ENCODE results near the gene HNMT.

Gene HNMT

GRCh38 chr2:137950238-137950637, 14.0 kb upstream of the HNMT start:
- in situ Hi-C loops (cut with MboI; ENCODE audit: low pct_unique_long_range_greater_than_20kb, low sequenced_read_pairs, unreplicated experiment) = no loop called here
- DNase-seq (ENCODE audit: low spot score) = no peak
- TF ChIP-seq CTCF (IDR thresholded peaks at IDR 0.05; ENCODE audit: extremely low read depth, insufficient read depth, missing control alignments) = no peak

- in situ Hi-C loops (cut with MboI; ENCODE audit: low pct_unique_long_range_greater_than_20kb, low sequenced_read_pairs, unreplicated experiment) = no loop called here
- DNase-seq (ENCODE audit: low spot score) = no peak
- no peak for TF ChIP-seq CTCF (IDR thresholded peaks at IDR 0.05; ENCODE audit: extremely low read depth, insufficient read depth, missing control alignments)
Measured at GRCh38 chr2:137951586-137951985, 12.7 kb upstream of the HNMT start.

- no peak for TF ChIP-seq CTCF (IDR thresholded peaks at IDR 0.05; ENCODE audit: extremely low read depth, insufficient read depth, missing control alignments)
- in situ Hi-C loops (cut with MboI; ENCODE audit: low pct_unique_long_range_greater_than_20kb, low sequenced_read_pairs, unreplicated experiment) = no loop called here
- DNase-seq (ENCODE audit: low spot score) = no peak
Measured at GRCh38 chr2:137952586-137953129, 11.6 kb upstream of the HNMT start.

GRCh38 chr2:137955536-137955935, 8.7 kb upstream of the HNMT start:
- DNase-seq (ENCODE audit: low spot score) = no peak
- no peak for TF ChIP-seq CTCF (IDR thresholded peaks at IDR 0.05; ENCODE audit: extremely low read depth, insufficient read depth, missing control alignments)
- in situ Hi-C loops (cut with MboI; ENCODE audit: low pct_unique_long_range_greater_than_20kb, low sequenced_read_pairs, unreplicated experiment) = no loop called here

- no peak for DNase-seq (ENCODE audit: low spot score)
- no peak for TF ChIP-seq CTCF (IDR thresholded peaks at IDR 0.05; ENCODE audit: extremely low read depth, insufficient read depth, missing control alignments)
- in situ Hi-C loops (cut with MboI; ENCODE audit: low pct_unique_long_range_greater_than_20kb, low sequenced_read_pairs, unreplicated experiment) = no loop called here
Measured at GRCh38 chr2:137957033-137957432, 7.2 kb upstream of the HNMT start.

- in situ Hi-C loops (cut with MboI; ENCODE audit: low pct_unique_long_range_greater_than_20kb, low sequenced_read_pairs, unreplicated experiment) = no loop called here
- DNase-seq (ENCODE audit: low spot score) = no peak
- TF ChIP-seq CTCF (IDR thresholded peaks at IDR 0.05; ENCODE audit: extremely low read depth, insufficient read depth, missing control alignments) = no peak
Measured at GRCh38 chr2:137959166-137959565, 5.1 kb upstream of the HNMT start.

- in situ Hi-C loops (cut with MboI; ENCODE audit: low pct_unique_long_range_greater_than_20kb, low sequenced_read_pairs, unreplicated experiment) = no loop called here
- no peak for DNase-seq (ENCODE audit: low spot score)
- TF ChIP-seq CTCF (IDR thresholded peaks at IDR 0.05; ENCODE audit: extremely low read depth, insufficient read depth, missing control alignments) = no peak
Measured at GRCh38 chr2:137960223-137960622, 4.0 kb upstream of the HNMT start.
